ENCODE results near the gene SLC13A3.

SLC13A3 gene

DNA sequence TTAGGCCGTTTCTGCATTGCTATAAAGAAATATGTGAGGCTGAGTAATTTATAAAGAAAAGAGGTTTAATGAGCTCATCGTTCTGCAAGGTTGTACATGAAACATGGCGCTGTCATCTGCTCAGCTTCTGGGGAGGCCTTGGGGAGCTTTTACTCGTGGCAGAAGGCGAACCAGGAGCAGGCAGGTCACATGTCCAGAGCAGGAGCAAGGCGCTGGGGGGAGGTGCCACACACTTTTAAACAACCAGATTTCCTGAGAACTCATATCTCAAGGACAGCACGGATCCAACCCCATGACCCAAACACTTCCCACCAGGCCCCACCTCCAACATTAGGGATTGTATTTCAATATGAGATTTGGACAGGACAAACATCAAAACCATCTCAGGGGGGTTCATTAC lies 6.4 kb upstream of the SLC13A3 start:
- no peak for TF ChIP-seq EZH2 (IDR thresholded peaks at IDR 0.05; ENCODE audit: borderline replicate concordance, low read length)
- TF ChIP-seq, protein P1, sequence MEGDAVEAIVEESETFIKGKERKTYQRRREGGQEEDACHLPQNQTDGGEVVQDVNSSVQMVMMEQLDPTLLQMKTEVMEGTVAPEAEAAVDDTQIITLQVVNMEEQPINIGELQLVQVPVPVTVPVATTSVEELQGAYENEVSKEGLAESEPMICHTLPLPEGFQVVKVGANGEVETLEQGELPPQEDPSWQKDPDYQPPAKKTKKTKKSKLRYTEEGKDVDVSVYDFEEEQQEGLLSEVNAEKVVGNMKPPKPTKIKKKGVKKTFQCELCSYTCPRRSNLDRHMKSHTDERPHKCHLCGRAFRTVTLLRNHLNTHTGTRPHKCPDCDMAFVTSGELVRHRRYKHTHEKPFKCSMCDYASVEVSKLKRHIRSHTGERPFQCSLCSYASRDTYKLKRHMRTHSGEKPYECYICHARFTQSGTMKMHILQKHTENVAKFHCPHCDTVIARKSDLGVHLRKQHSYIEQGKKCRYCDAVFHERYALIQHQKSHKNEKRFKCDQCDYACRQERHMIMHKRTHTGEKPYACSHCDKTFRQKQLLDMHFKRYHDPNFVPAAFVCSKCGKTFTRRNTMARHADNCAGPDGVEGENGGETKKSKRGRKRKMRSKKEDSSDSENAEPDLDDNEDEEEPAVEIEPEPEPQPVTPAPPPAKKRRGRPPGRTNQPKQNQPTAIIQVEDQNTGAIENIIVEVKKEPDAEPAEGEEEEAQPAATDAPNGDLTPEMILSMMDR (IDR thresholded peaks at IDR 0.05; ENCODE audit: low read length): no peak
- Histone ChIP-seq H3K27me3 (ENCODE audit: insufficient read depth, low read length) (no peaks in the 10 kb centered on the region), H3K27ac (ENCODE audit: low read depth, low read length, poor library complexity, severe bottlenecking) (no peak overlapping the region), H4K20me1 (ENCODE audit: insufficient read depth, low read length) (no peaks in the 10 kb centered on the region), H3K9me3 (ENCODE audit: low read length) (0 out of 2 replicates have a peak, but pooled peaks cover 3% of the 10 kb centered on the region), H2AFZ (ENCODE audit: low read length) (no peak overlapping the region), H3K4me3 (ENCODE audit: low read depth, low read length, poor library complexity, severe bottlenecking) (no peak overlapping the region), H3K79me2 (ENCODE audit: insufficient read depth, low read length) (no peaks in the 10 kb centered on the region), H3K9ac (ENCODE audit: low read length) (no peak overlapping the region), H3K36me3 (ENCODE audit: insufficient read depth, low read length) (no peaks in the 10 kb centered on the region), H3K4me2 (ENCODE audit: low read length) (no peak overlapping the region), H3K9me2 (ENCODE audit: low read depth, low read length) (no peaks in the 10 kb centered on the region; the same call in 1 of the 2 replicates), H3F3A (ENCODE audit: insufficient read depth, low read length) (no peaks in the 10 kb centered on the region), H3K4me1 (ENCODE audit: insufficient read depth, low read length, severe bottlenecking) (no peaks in the 10 kb centered on the region)

DNA sequence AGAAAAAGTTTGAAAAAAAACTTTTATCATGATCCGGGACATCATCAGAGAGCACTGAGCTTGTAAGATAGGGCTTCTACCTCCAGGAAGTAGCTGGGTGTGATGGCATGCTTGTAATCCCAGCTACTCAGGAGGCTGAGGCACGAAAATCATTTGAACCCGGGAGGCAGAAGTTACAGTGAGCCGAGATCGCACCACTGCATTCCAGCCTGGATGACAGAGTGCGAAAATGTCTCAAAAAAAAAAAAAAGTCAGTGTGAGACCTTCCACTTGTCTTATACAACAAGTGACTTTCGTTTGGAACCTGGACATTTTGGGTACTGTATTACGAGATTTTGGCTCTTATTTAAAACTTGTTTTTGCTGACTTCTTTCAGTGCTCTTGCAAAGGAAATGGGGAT lies 5.9 kb upstream of the SLC13A3 start:
- Histone ChIP-seq H3K9me2 (ENCODE audit: low read depth, low read length) (no peaks in the 10 kb centered on the region; the same call in 1 of the 2 replicates), H3K4me3 (ENCODE audit: low read depth, low read length, poor library complexity, severe bottlenecking) (no peak overlapping the region), H3K27ac (ENCODE audit: low read depth, low read length, poor library complexity, severe bottlenecking) (no peak overlapping the region), H3K27me3 (ENCODE audit: insufficient read depth, low read length) (no peaks in the 10 kb centered on the region), H3K79me2 (ENCODE audit: insufficient read depth, low read length) (no peaks in the 10 kb centered on the region), H4K20me1 (ENCODE audit: insufficient read depth, low read length) (no peaks in the 10 kb centered on the region), H3F3A (ENCODE audit: insufficient read depth, low read length) (no peaks in the 10 kb centered on the region), H3K4me2 (ENCODE audit: low read length) (no peak overlapping the region), H3K9me3 (ENCODE audit: low read length) (0 out of 2 replicates have a peak, but pooled peaks cover 3% of the 10 kb centered on the region), H2AFZ (ENCODE audit: low read length) (no peak overlapping the region), H3K9ac (ENCODE audit: low read length) (no peak overlapping the region), H3K36me3 (ENCODE audit: insufficient read depth, low read length) (no peaks in the 10 kb centered on the region), H3K4me1 (ENCODE audit: insufficient read depth, low read length, severe bottlenecking) (no peaks in the 10 kb centered on the region)
- TF ChIP-seq, protein P1 (IDR thresholded peaks at IDR 0.05; ENCODE audit: low read length): no peak
- no peak for TF ChIP-seq EZH2 (IDR thresholded peaks at IDR 0.05; ENCODE audit: borderline replicate concordance, low read length)

DNA sequence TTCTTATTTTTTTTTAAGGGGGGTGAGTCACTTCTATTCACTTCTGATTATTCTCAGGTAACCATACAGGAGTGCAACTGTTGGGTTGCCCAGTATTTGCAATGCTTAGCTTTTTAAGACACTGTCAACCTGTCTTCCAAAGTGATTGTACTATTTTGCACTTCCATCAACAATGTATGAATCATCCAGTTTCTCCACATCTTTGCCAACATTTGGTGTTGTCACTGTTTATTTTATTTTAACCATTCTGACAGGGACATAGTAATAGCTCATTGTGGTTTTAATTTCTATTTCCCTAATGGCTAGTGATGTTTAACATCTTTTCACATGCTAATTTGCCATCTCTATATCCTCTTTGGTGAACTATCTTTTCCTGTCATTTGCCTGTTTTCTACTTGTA lies 1.4 kb upstream of the SLC13A3 start:
- Histone ChIP-seq H3K9ac (ENCODE audit: low read length) (no peak overlapping the region), H3K4me3 (ENCODE audit: low read depth, low read length, poor library complexity, severe bottlenecking) (no peak overlapping the region), H2AFZ (ENCODE audit: low read length) (no peak overlapping the region), H3K79me2 (ENCODE audit: insufficient read depth, low read length) (no peaks in the 10 kb centered on the region), H3K27me3 (ENCODE audit: insufficient read depth, low read length) (no peaks in the 10 kb centered on the region), H3K36me3 (ENCODE audit: insufficient read depth, low read length) (no peaks in the 10 kb centered on the region), H3K27ac (ENCODE audit: low read depth, low read length, poor library complexity, severe bottlenecking) (no peak overlapping the region), H3F3A (ENCODE audit: insufficient read depth, low read length) (no peaks in the 10 kb centered on the region), H3K4me2 (ENCODE audit: low read length) (no peak overlapping the region), H4K20me1 (ENCODE audit: insufficient read depth, low read length) (no peaks in the 10 kb centered on the region), H3K4me1 (ENCODE audit: insufficient read depth, low read length, severe bottlenecking) (no peaks in the 10 kb centered on the region), H3K9me3 (ENCODE audit: low read length) (no peaks in the 10 kb centered on the region), H3K9me2 (ENCODE audit: low read depth, low read length) (no peaks in the 10 kb centered on the region)
- TF ChIP-seq, protein P1 (IDR thresholded peaks at IDR 0.05; ENCODE audit: low read length): no peak
- TF ChIP-seq EZH2 (IDR thresholded peaks at IDR 0.05; ENCODE audit: borderline replicate concordance, low read length): no peak

All from OCI-LY1 (cell line).